Measurements from ENCODE around the gene C12orf56.

Gene C12orf56, protein sequence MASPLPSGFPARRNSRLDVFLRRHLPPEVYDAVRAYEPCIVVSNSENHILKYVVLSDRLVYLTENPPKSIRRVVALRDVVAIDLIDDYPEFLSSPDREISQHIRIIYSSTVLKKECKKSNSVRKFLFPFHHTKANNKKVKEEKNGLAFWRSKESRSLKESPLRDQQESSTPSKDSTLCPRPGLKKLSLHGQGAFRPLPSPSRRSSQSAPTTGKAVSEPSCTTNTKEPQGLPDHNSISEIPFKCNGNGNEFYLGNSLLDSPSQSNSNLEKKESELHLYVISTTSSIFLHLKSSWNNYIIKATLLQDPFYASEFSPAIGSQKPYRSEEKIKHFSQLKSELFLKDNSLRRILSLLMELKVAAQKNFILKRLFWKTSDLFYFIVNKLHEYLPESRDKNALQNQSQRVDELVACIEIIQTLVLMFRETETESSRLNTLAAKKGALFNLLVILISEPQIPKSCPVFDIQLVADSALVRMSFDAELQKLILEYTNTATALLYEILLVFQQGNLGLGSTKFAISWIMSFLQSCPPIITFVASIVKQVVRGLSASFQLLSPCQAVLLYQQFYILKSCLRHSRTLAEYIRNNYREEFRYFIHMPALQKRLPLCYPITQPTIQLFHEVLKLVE

DNA sequence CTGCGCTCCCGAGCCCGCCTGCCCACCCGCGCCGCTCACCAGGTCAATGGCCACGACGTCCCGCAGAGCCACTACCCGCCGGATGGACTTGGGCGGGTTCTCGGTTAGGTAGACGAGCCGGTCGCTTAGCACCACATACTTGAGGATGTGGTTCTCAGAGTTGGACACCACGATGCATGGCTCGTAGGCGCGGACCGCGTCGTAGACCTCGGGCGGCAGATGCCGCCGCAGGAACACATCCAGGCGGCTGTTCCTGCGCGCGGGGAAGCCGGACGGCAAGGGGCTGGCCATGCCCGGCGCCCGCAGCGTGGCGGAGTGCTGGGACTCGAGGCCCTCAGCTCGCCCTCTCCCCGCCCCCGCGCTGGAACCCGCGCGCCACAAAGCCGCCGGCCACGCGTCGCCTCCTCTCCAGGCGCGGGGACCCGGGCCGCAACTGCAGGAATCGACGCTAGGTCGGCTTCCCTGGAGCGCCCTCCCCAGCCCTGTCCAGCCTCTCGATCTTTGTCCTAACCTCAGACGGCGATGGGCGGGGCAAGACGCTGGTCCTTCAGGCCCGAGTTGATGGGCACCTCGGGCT, at the start of gene C12orf56:
Gene C12orf56, minus strand, starts transcription at position 484 of the 577 bp plus-strand sequence. Its CDS starts 193 bp downstream, at position 291.
- H3K27ac ChIP-seq: no peak within 1 kb of the TSS
- ChIA-PET CTCF (no interaction called here), POLR2A (ENCODE audit: low non-redundant PET) (no interaction called here)
- DNase-seq (ENCODE audit: low spot score): peak; percentile 34
- TF ChIP-seq, protein P1, sequence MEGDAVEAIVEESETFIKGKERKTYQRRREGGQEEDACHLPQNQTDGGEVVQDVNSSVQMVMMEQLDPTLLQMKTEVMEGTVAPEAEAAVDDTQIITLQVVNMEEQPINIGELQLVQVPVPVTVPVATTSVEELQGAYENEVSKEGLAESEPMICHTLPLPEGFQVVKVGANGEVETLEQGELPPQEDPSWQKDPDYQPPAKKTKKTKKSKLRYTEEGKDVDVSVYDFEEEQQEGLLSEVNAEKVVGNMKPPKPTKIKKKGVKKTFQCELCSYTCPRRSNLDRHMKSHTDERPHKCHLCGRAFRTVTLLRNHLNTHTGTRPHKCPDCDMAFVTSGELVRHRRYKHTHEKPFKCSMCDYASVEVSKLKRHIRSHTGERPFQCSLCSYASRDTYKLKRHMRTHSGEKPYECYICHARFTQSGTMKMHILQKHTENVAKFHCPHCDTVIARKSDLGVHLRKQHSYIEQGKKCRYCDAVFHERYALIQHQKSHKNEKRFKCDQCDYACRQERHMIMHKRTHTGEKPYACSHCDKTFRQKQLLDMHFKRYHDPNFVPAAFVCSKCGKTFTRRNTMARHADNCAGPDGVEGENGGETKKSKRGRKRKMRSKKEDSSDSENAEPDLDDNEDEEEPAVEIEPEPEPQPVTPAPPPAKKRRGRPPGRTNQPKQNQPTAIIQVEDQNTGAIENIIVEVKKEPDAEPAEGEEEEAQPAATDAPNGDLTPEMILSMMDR (conservative IDR thresholded peaks at IDR 0.05; ENCODE audit: low read depth): no peak

DNA sequence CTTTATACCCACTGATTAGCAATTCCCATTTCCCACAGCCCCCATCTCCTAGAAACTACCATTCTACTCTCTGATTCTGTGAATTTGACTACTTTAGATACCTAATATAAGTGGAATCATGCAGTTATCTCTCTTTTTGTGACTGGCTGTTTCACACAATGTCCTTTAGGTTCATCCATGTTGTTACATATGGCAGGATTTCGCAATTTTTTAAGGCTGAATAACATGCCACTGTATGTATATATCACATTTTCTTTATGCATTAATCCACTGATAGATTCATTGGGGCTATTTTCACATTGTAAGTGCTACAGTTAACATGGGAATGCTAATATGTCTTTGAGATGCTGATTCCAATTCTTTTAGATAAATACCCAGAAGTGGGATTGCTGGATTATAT, 49.5 kb upstream of the C12orf56 start:
- no peak overlapping the region for H3K27ac ChIP-seq
- DNase-seq (ENCODE audit: low spot score): no peak
- ChIA-PET POLR2A (ENCODE audit: low non-redundant PET) (no interaction called here), CTCF (no interaction called here)
- TF ChIP-seq, protein P1 (conservative IDR thresholded peaks at IDR 0.05; ENCODE audit: low read depth): no peak

DNA sequence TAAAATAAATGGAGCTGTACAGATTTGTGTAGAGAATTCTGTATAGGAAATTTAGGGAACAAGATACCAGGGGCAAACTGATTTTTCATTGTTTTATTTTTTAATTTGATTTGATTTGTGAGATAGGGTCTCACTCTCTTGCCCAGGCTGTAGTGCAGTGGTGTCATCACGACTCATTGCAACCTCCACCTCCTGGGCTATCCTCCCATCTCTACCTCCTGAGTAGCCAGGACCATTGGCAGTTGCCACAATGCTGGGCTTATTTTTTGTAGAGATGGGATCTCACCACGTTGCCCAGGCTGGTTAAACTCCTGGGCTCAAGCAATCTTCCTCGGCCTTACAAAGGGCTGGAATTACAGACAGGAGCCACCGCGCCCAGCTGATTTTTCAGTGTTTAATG, 43.4 kb upstream of the C12orf56 start:
- H3K27ac ChIP-seq: no peak overlapping the region
- TF ChIP-seq, protein P1 (conservative IDR thresholded peaks at IDR 0.05; ENCODE audit: low read depth): no peak
- POLR2A ChIA-PET (ENCODE audit: low non-redundant PET): no interaction called here
- DNase-seq (ENCODE audit: low spot score): no peak
- CTCF ChIA-PET: no interaction called here

DNA sequence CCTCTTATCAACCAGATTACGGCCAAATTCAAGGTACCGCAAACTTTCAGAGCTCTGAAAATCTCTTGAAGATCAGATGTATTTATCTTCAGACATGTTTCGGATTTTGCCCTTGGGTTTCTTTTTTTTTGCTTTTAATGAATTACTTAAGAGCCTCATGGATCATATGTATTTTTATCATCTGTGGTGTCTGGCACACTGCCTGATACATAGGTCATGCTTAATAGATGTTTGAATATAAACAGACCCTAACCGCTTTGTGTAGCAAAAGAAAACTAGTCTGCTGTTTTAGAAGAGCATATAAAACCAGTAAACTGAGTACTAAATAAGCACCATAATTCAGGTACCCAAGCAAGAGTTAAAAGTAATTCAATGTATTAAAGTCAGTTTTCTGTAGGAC, 41.2 kb upstream of the C12orf56 start:
- CTCF ChIA-PET: no interaction called here
- POLR2A ChIA-PET (ENCODE audit: low non-redundant PET): no interaction called here
- no peak for DNase-seq (ENCODE audit: low spot score)
- no peak overlapping the region for H3K27ac ChIP-seq
- TF ChIP-seq, protein P1 (conservative IDR thresholded peaks at IDR 0.05; ENCODE audit: low read depth): no peak

DNA sequence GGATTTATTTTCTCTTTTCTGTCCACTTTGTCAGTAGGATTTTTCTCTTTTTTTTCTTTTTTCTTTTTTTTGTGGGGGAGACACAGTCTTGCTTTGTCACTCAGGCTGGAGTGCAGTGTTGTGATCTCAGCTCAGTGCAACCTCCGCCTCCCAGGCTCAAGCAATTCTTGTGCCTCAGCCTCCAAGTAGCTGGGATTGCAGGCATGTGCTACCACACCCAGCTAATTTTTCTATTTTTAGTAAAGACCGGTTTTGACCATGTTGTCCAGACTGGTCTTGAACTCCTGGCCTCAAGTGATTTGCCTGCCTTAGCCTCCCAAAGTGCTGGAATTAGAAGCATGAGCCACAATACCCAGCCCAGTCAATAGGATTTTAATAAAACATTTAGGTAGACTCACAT, 40.3 kb upstream of the C12orf56 start:
- no peak for DNase-seq (ENCODE audit: low spot score)
- CTCF ChIA-PET: interaction anchor here (0.6 kb wide), 1 partner anchor 40 kb away, joined by 5 read pairs; no protein-coding TSS in a partner anchor
- POLR2A ChIA-PET (ENCODE audit: low non-redundant PET): no interaction called here

DNA sequence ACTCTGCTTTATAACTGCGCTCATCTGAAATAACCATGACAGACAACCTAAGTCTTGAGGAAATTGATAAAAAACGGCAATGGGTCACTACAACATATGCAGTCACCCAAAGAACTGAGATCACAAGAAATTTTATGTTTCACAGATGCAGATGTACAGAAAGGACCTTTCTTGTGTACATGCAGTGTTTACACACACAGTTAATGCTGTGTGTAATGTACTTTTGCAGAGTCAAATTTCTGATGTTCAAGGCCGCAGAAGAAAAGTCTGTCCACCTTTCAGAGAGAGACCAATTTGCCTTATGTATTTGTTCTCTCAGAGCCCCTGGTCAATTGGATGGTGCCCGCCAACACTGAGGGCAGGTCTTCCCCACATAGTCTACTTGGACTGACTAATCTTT, 38.4 kb upstream of the C12orf56 start:
- POLR2A ChIA-PET (ENCODE audit: low non-redundant PET): no interaction called here
- TF ChIP-seq, protein P1 (conservative IDR thresholded peaks at IDR 0.05; ENCODE audit: low read depth): no peak
- no peak overlapping the region for H3K27ac ChIP-seq

More for the DNA sequence above, 40.3 kb upstream of the C12orf56 start:
- no peak overlapping the region for H3K27ac ChIP-seq
- TF ChIP-seq, protein P1 (conservative IDR thresholded peaks at IDR 0.05; ENCODE audit: low read depth): no peak

More for the DNA sequence above, 38.4 kb upstream of the C12orf56 start:
- DNase-seq (ENCODE audit: low spot score): no peak
- CTCF ChIA-PET: no interaction called here
